Measurements from ENCODE around the gene PRR30.

The PRR30 gene

DNA sequence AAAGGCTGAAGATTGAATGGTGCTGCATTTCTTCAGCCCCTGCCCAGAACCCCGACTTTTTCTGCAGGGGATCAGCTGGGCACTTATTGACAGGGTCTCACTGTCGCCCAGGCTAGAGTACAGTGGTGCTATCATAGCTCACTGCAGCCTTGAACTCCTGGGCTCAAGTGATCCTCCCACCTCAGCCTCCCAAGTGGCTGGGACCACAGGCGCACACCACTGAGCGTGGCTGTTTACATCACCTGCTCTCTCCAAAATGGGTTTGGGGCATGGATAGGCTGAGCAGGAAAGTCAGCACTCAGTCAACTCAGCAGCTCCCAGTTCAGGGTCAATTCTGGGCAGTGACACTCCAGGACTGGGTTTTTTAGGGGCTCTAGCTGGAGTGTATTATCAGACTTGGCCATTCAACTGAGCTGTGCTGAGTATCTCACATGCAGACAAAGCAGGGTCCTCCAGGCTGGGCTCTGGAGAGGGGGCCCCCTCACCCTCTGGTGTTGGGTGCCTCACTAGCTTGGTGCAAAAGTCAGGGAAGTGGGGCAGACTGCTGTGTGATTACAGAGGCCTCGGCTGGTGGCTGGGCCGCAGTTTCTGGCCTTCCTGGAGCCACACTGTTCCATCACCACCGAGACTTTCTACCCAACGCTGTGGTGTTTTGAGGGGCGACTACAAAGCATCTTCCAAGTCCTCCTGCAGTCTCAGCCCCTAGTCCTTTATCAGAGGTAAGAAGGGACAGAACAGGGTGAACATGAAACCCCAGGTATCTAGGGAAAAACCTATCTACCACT is 11.1 kb downstream of the PRR30 start:
- Histone ChIP-seq H3K36me3 (replicated peaks; ENCODE audit: insufficient read depth, low read length) (peaks cover 10% of the 10 kb centered on the region; the same call in 1 of the 2 replicates), H3K9ac (ENCODE audit: low read length) (no peak overlapping the region), H3F3A (ENCODE audit: insufficient read depth, low read length) (no peaks in the 10 kb centered on the region), H2AFZ (ENCODE audit: low read length) (no peak overlapping the region), H3K4me1 (ENCODE audit: low read length) (no peaks in the 10 kb centered on the region), H3K9me3 (replicated peaks; ENCODE audit: insufficient read depth, low read length) (no peaks in the 10 kb centered on the region), H3K4me3 (ENCODE audit: low read length) (no peak overlapping the region), H4K20me1 (ENCODE audit: insufficient read depth, low read length) (no peaks in the 10 kb centered on the region), H3K9me2 (replicated peaks; ENCODE audit: insufficient read depth, low read length) (no peaks in the 10 kb centered on the region), H3K4me2 (ENCODE audit: low read depth, low read length) (no peak overlapping the region), H3K79me2 (ENCODE audit: low read length) (peaks cover 11% of the 10 kb centered on the region), H3K27ac (ENCODE audit: low read length) (no peak overlapping the region), H3K27me3 (replicated peaks; ENCODE audit: insufficient read depth, low read length) (no peaks in the 10 kb centered on the region)
- TF ChIP-seq, protein P1, sequence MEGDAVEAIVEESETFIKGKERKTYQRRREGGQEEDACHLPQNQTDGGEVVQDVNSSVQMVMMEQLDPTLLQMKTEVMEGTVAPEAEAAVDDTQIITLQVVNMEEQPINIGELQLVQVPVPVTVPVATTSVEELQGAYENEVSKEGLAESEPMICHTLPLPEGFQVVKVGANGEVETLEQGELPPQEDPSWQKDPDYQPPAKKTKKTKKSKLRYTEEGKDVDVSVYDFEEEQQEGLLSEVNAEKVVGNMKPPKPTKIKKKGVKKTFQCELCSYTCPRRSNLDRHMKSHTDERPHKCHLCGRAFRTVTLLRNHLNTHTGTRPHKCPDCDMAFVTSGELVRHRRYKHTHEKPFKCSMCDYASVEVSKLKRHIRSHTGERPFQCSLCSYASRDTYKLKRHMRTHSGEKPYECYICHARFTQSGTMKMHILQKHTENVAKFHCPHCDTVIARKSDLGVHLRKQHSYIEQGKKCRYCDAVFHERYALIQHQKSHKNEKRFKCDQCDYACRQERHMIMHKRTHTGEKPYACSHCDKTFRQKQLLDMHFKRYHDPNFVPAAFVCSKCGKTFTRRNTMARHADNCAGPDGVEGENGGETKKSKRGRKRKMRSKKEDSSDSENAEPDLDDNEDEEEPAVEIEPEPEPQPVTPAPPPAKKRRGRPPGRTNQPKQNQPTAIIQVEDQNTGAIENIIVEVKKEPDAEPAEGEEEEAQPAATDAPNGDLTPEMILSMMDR (IDR thresholded peaks at IDR 0.05; ENCODE audit: low read length) = no peak
- TF ChIP-seq EZH2phosphoT487 (IDR thresholded peaks at IDR 0.05; ENCODE audit: low read length) (no peak), EZH2 (optimal IDR thresholded peaks at IDR 0.05; ENCODE audit: low read depth, low read length) (no peak)
- no peak for DNase-seq

DNA sequence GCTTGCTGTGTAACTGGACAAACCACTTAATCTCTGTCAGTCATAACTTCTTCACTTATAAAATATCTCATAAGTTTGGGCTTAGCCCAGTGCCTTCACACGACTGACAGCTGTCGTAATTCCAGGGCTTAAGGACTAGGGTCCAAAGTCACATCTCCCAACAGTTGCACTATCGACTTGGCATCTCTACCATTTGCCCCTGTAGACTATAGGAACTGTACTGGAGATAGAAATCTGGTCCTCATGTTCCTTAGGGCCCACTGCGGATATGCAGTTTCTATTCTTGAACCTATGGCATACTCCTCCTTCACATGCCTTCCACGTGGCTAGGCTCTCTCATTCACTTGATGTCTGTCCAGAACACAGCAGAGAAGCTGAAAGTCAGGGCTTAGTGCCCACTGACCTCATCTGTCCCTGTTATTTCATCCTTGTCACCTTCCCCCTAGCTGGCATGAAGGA is 12.9 kb downstream of the PRR30 start:
- Histone ChIP-seq H3K4me2 (ENCODE audit: low read depth, low read length) (no peak overlapping the region), H2AFZ (ENCODE audit: low read length) (no peak overlapping the region), H3K79me2 (ENCODE audit: low read length) (no peaks in the 10 kb centered on the region), H3K27me3 (replicated peaks; ENCODE audit: insufficient read depth, low read length) (no peaks in the 10 kb centered on the region; the same call in 1 of the 2 replicates), H3K9me2 (replicated peaks; ENCODE audit: insufficient read depth, low read length) (no peaks in the 10 kb centered on the region), H4K20me1 (ENCODE audit: insufficient read depth, low read length) (no peaks in the 10 kb centered on the region), H3K4me1 (ENCODE audit: low read length) (no peaks in the 10 kb centered on the region), H3K4me3 (ENCODE audit: low read length) (no peak overlapping the region), H3K36me3 (replicated peaks; ENCODE audit: insufficient read depth, low read length) (peaks cover 7% of the 10 kb centered on the region; the same call in 1 of the 2 replicates), H3K27ac (ENCODE audit: low read length) (no peak overlapping the region), H3K9ac (ENCODE audit: low read length) (no peak overlapping the region), H3K9me3 (replicated peaks; ENCODE audit: insufficient read depth, low read length) (no peaks in the 10 kb centered on the region), H3F3A (ENCODE audit: insufficient read depth, low read length) (no peaks in the 10 kb centered on the region)
- TF ChIP-seq EZH2 (optimal IDR thresholded peaks at IDR 0.05; ENCODE audit: low read depth, low read length) = no peak
- TF ChIP-seq, protein P1 (IDR thresholded peaks at IDR 0.05; ENCODE audit: low read length) = no peak
- no peak for TF ChIP-seq EZH2phosphoT487 (IDR thresholded peaks at IDR 0.05; ENCODE audit: low read length)
- no peak for DNase-seq

DNA sequence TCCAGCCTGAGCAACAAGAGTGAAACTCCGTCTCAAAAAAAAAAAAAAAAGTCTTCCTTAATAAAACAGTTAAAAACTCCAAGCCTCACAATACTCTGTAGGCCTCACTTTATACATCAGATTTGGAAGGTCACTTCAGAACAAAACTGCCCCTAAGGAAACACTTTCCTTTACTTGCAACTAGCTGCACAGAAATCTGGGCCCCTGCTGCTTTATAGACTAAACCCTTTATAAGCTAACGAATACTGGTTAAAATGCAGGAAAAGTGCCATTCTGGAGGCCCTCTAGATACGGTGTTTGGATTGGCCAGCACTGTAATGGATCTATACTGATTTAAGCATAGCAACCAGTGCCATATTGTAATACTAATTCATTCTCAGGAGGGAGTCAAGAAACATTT is 14.1 kb downstream of the PRR30 start:
- no peak for DNase-seq

More for the DNA sequence above, 14.1 kb downstream of the PRR30 start:
- Histone ChIP-seq H3K36me3 (replicated peaks; ENCODE audit: insufficient read depth, low read length) (no peaks in the 10 kb centered on the region), H2AFZ (ENCODE audit: low read length) (no peak overlapping the region), H3K4me2 (ENCODE audit: low read depth, low read length) (no peak overlapping the region), H3K9me3 (replicated peaks; ENCODE audit: insufficient read depth, low read length) (no peaks in the 10 kb centered on the region), H3K4me3 (ENCODE audit: low read length) (no peak overlapping the region), H4K20me1 (ENCODE audit: insufficient read depth, low read length) (no peaks in the 10 kb centered on the region), H3K9ac (ENCODE audit: low read length) (no peak overlapping the region), H3F3A (ENCODE audit: insufficient read depth, low read length) (no peaks in the 10 kb centered on the region), H3K4me1 (ENCODE audit: low read length) (no peaks in the 10 kb centered on the region), H3K9me2 (replicated peaks; ENCODE audit: insufficient read depth, low read length) (no peaks in the 10 kb centered on the region), H3K79me2 (ENCODE audit: low read length) (no peaks in the 10 kb centered on the region), H3K27me3 (replicated peaks; ENCODE audit: insufficient read depth, low read length) (peaks cover 4% of the 10 kb centered on the region; the same call in 1 of the 2 replicates), H3K27ac (ENCODE audit: low read length) (no peak overlapping the region)
- TF ChIP-seq EZH2 (optimal IDR thresholded peaks at IDR 0.05; ENCODE audit: low read depth, low read length) (no peak), EZH2phosphoT487 (IDR thresholded peaks at IDR 0.05; ENCODE audit: low read length) (no peak)
- TF ChIP-seq, protein P1 (IDR thresholded peaks at IDR 0.05; ENCODE audit: low read length) = no peak
